Ishikawa (cell line): ENCODE results near the gene ABHD18.

Experiments used
- CREB1 ChIP-seq: IDR thresholded peaks from 2 replicates; pipeline ENCODE4 v1.6.1; 2012; ENCODE audit warnings: low read depth
- EP300 ChIP-seq: IDR thresholded peaks from 2 replicates; pipeline ENCODE4 v1.6.1; 2012; ENCODE audit warnings: borderline replicate concordance
- FOXM1 ChIP-seq: IDR thresholded peaks from 2 replicates; pipeline ENCODE4 v1.6.1; 2012; ENCODE audit warnings: low read depth, borderline replicate concordance
- RAD21 ChIP-seq: IDR thresholded peaks from 2 replicates; pipeline ENCODE4 v1.6.1; 2012; ENCODE audit warnings: low read depth

GRCh38 chr4:127959794-127960193, 5.4 kb upstream of the ABHD18 start:
- no peak for TF ChIP-seq FOXM1
- no peak for TF ChIP-seq EP300
- TF ChIP-seq RAD21 = no peak
- TF ChIP-seq CREB1 = no peak
